Coronary artery (tissue), 2 donors: ENCODE data around the gene ARCN1.

Source experiments
- DNase-seq: peaks from one replicate; pipeline ENCODE4 v3.0.0-alpha.2; 2017; ENCODE audit warnings: low spot score
- H3K27ac ChIP-seq, 2 donors: fragments of 200-600 bp; sonication (generic); one replicate each; pipeline ENCODE4 v1.5.1; 2016 to 2019
- H3K4me3 ChIP-seq: fragments of 200-600 bp; sonication (generic); 2 replicates; pipeline ENCODE4 v1.5.1; 2016; ENCODE audit warnings: mild to moderate bottlenecking, moderate library complexity
- CTCF ChIP-seq: fragments of 200-600 bp; sonication (generic); IDR thresholded peaks from one replicate; pipeline ENCODE4 v1.5.1; 2019; ENCODE audit warnings: antibody characterized with exemption

The ARCN1 gene

GRCh38 chr11:118622376-118623268 is 50.4 kb downstream of the ARCN1 start:
- peak overlapping the region; percentile 80 to 90 for H3K27ac ChIP-seq
- DNase-seq = no peak
- H3K4me3 ChIP-seq = peak overlapping the region; percentile 73
- no peak for TF ChIP-seq CTCF

GRCh38 chr11:118623269-118623655 is 51.1 kb downstream of the ARCN1 start:
- peak overlapping the region; percentile 80 to 90 for H3K27ac ChIP-seq
- no peak for TF ChIP-seq CTCF
- DNase-seq = no peak
- peak overlapping the region; percentile 73 for H3K4me3 ChIP-seq

GRCh38 chr11:118625036-118625690 is 53.0 kb downstream of the ARCN1 start:
- H3K4me3 ChIP-seq = no peak overlapping the region
- peak overlapping the region in 1 of 2 donors; percentile 17 for H3K27ac ChIP-seq

GRCh38 chr11:118625976-118626375 is 53.8 kb downstream of the ARCN1 start:
- H3K27ac ChIP-seq = no peak overlapping the region
- TF ChIP-seq CTCF = no peak
- no peak for DNase-seq
- H3K4me3 ChIP-seq = no peak overlapping the region

More at GRCh38 chr11:118625036-118625690, 53.0 kb downstream of the ARCN1 start:
- TF ChIP-seq CTCF = no peak
- no peak for DNase-seq

GRCh38 chr11:118627566-118627965 is 55.4 kb downstream of the ARCN1 start:
- Histone ChIP-seq H3K4me3 (no peak overlapping the region), H3K27ac (peak overlapping the region in 1 of 2 donors; percentile 50)
- no peak for DNase-seq
- TF ChIP-seq CTCF = no peak

GRCh38 chr11:118628031-118628430 is 55.8 kb downstream of the ARCN1 start:
- Histone ChIP-seq H3K4me3 (no peak overlapping the region), H3K27ac (peak overlapping the region in 1 of 2 donors; percentile 50)
- TF ChIP-seq CTCF = no peak
- DNase-seq = no peak

GRCh38 chr11:118628432-118628831 is 56.2 kb downstream of the ARCN1 start:
- Histone ChIP-seq H3K27ac (peak overlapping the region in 1 of 2 donors; percentile 50), H3K4me3 (no peak overlapping the region)
- DNase-seq = no peak
- no peak for TF ChIP-seq CTCF
